GM18505 (cell line): ENCODE measurements around the gene RGS11.
"Not testable (repeated sequence)": the region's sequence is repeated elsewhere in the genome, so short reads cannot be mapped to it uniquely, and the experiment has no call there.

ENCODE experiments used
- ATAC-seq: cut with Tn5 transposase; IDR thresholded peaks from one replicate; pipeline ENCODE4 v1.9.1; 2021; ENCODE audit not compliant: unreplicated experiment
- POLR2A ChIP-seq: IDR thresholded peaks from 4 replicates; pipeline ENCODE4 v1.6.1; 2011; ENCODE audit warnings: borderline replicate concordance; ENCODE audit not compliant: insufficient read depth, insufficient read length; ENCODE audit errors: extremely low read depth

Gene RGS11

GRCh38 chr16:268141-269053 lies 7.3 kb downstream of the RGS11 start:
- no peak for TF ChIP-seq POLR2A
- ATAC-seq: no peak

DNA sequence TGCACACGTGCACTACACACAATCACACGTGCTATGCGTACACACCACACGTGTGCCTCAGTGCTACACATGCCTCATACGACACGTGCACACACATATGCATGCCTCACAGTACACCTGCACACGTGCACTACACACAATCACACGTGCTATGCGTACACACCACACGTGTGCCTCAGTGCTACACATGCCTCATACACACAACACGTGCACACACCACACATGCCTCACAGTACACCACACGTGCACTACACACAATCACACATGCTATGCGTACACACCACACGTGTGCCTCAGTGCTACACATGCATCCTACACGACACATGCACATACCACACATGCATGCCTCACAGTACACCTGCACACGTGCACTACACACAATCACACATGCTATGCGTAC lies 8.2 kb downstream of the RGS11 start:
- ATAC-seq: not testable (repeated sequence)

DNA sequence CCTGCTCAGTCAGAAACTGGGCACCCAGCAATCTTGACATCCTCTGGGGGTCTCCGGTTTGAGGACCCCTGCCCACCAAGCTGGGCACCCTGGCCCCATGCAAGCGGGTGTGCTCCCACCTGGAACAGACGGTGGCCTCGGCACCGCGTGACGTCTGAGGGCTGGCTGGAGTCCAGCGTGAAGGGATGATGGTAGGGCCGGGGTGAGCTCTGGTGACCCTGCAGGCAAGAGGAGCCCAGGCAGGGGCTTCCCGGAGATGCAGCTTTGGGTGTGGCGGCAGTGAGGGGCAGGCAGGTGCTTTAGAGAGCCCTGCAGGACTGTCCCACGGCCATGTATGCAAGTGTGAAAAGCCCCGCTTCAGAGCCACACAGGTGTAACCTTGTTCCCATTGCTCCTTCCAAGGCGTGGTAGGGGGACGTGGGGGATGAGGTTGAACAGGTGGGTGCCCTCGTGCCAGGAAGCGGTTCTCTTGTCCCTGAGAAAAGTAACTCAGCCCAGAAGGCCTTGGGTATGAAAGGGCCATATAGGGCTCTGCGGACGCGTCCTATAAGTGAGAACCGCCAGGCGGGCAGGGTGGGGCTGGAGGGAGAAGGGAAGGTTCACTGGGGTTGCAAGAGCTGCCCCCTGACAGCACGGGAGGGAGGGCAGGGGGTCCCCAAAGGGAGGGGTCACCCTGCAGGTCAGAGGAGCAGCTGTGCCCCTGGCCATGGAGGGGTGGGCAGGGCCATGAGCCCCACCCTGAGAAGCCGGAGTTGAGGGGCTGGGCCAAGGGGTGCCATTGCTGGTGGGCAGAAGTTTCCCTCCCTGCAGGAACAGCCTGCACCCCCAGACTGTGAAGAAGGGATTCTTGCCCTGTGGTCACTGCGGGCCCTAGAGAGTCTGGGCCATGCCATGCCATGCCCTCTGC lies 9.2 kb downstream of the RGS11 start:
- TF ChIP-seq POLR2A: no peak
- ATAC-seq: no peak

- no peak for TF ChIP-seq POLR2A
- no peak for ATAC-seq
These were observed 10.0 kb downstream of the RGS11 start for GRCh38 chr16:265711-266110.

GRCh38 chr16:265002-265529 lies 10.7 kb downstream of the RGS11 start:
- no peak for ATAC-seq
- TF ChIP-seq POLR2A: no peak

DNA sequence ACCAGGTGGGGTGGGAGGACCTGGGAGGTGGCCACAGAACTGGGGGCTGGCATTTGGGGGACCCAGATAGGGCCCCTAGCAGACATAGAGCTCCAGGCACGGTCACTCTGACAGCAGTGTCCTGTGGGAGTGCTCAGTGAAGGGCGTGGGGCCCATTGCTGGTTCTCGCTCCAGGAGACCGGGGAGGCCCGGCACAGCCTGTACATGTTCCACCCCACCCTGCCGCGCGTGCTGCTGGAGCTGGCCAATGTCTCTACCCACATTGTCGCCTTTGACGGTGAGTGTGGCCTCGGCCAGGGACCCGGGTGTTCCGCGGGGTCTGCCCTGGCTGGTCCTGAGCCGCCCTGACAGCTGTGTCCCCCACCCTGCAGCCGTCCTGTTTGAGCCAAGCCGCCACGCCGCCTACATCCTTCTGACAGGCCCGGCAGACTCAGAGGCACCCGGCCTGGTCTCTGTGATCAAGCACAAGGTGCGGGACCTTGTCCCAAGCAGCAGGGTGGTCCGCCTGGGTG lies 11.2 kb downstream of the RGS11 start:
- ATAC-seq: no peak
- no peak for TF ChIP-seq POLR2A

- TF ChIP-seq POLR2A: no peak
- ATAC-seq: no peak
These were observed 11.8 kb downstream of the RGS11 start for GRCh38 chr16:263944-264343.

GRCh38 chr16:263182-263774 lies 12.5 kb downstream of the RGS11 start:
- no peak for TF ChIP-seq POLR2A
- ATAC-seq: no peak

DNA sequence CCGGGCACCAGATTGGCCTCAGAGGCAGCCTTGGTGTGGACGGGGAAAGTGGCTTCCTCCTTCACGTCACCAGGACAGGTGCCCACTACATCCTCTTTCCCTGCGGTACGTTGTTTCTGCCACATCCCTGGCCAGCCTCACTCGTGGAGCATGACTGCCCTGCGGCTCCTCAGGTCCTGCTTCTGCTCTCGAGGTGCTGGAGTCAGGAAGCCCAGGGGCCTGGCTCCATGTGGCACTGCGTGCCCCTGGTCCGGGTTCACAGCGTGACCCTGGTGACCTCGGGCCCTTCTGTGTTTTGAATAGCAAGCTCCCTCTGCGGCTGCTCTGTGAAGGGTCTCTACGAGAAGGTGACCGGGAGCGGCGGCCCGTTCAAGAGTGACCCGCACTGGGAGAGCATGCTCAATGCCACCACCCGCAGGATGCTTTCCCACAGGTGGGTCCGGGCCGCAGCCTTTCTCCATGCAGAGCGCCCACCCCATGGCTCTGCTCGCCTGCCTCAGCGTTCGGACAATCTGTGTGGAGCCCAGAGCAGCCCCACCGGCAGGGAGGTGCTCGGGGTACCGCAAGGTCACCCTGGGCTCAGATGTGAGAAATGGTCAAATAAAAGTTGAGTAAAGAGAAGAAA lies 13.5 kb downstream of the RGS11 start:
- ATAC-seq: no peak
- no peak for TF ChIP-seq POLR2A

DNA sequence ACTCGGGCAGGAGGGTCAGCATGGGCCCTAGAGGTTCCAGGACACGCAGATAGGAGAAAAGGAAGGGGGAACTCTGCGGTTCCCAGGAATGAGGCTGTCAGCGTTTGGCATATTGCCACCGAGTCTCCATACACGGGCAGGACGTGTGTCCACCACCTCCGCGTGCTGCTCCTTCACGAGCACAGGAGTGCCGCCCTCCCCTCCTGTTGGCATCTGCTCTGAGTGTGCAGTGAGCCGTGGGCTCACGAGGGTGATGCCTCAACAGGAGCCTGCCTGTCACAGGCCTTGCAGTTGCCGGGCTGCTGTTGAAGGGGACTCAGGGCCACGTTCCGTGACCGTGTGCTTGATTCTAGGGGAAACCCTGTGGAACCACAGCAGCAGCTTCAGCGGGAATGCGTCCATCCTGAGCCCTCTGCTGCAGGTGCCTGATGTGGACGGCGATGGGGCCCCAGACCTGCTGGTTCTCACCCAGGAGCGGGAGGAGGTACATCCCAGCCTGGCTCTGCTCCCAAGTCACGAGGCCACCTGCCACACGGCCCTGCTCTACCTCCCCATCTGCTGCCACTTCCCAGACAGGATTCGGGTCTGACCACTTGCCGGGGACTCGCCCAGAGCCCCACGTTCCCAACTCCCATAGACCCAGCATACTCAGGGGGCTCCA lies 14.6 kb downstream of the RGS11 start:
- ATAC-seq: no peak
- no peak for TF ChIP-seq POLR2A

- no peak for ATAC-seq
- TF ChIP-seq POLR2A: no peak
These were observed 15.4 kb downstream of the RGS11 start for GRCh38 chr16:260326-260725.

DNA sequence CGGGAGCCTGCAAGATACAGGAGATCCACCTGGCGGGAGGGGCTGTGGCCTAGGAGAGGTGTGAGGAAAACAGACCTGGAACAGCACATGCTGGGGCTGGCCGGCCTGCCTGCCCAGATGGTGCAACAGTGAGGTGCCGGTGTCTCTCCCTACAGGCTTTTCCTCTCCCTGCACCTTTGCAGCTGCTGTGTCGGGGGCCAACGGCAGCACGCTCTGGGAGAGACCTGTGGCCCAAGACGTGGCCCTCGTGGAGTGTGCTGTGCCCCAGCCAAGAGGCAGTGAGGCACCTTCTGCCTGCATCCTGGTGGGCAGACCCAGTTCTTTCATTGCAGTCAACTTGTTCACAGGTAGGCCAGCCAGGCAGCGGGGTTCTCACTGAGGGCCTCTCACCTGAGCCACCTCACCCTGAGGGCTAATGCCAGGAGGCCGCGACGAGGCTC lies 15.9 kb downstream of the RGS11 start:
- no peak for TF ChIP-seq POLR2A
- ATAC-seq: no peak

DNA sequence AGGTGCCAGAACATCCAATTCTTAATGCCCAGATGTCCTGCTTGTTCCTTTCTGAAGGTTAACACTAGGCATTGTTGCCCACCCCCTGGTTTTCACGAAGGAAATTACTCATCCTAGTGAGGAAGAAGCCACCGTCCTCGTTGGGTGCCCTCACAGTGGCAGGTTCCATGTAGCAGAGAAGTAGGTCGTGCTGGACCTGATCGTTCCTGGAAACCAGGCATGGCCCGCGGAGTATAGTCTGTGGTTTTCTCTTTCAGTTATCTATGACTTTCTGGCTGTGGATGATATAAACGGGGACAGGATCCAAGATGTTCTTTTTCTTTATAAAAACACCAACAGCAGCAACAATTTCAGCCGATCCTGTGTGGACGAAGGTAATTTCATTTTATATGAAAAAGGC lies 16.5 kb downstream of the RGS11 start:
- TF ChIP-seq POLR2A: no peak
- no peak for ATAC-seq

GRCh38 chr16:258091-258490 lies 17.7 kb downstream of the RGS11 start:
- not testable (repeated sequence) for ATAC-seq
